Stimulated activated CD8-positive, alpha-beta memory T cell treated with anti-CD3 and anti-CD28 coated beads, Interleukin-4, amount 100 ng/mL, for 48 hours (primary cell): ENCODE measurements around the gene LTA4H.
"Not testable (repeated sequence)": the region's sequence is repeated elsewhere in the genome, so short reads cannot be mapped to it uniquely, and the experiment has no call there.

Experiments
- DNase-seq: peaks from one replicate; pipeline ENCODE4 v3.0.0-alpha.2; 2020

Gene LTA4H

DNA sequence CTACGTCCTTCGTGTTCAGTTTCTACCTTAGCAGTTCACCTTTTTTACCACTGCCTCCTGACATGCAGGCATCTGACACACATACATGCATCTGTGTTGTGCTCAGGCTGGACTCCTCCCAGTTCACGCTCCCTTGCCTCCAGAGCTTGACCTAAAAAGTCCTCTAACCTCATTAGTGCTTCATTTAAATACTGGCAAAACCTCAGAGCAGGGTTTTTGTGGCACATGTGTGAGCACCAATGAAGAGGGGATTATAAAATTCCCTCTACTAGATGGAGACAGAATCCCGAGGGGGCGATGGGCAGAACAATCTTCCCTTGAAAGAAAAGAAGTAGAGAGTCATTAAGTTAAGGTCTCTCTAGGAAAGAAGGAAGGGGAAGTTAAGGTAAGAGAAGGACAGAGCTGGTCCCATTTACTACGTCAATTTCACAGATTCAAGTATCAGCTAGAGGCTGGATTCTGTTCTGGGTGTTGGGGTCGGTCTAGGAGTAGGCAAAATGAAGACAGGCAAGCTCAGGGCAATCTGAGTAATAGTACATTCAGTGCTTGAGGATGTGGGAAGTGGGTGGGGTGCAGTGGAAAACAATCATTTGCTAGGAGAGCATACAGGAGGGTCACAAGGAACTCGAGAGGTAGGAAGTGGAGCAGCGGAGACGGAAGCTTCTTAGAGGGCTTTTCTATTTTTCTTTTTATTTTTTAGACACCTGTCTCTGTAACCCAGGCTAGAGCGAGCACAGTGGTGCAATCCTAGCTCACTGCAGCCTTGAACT, 46.7 kb downstream of the LTA4H start:
- DNase-seq: no peak

DNA sequence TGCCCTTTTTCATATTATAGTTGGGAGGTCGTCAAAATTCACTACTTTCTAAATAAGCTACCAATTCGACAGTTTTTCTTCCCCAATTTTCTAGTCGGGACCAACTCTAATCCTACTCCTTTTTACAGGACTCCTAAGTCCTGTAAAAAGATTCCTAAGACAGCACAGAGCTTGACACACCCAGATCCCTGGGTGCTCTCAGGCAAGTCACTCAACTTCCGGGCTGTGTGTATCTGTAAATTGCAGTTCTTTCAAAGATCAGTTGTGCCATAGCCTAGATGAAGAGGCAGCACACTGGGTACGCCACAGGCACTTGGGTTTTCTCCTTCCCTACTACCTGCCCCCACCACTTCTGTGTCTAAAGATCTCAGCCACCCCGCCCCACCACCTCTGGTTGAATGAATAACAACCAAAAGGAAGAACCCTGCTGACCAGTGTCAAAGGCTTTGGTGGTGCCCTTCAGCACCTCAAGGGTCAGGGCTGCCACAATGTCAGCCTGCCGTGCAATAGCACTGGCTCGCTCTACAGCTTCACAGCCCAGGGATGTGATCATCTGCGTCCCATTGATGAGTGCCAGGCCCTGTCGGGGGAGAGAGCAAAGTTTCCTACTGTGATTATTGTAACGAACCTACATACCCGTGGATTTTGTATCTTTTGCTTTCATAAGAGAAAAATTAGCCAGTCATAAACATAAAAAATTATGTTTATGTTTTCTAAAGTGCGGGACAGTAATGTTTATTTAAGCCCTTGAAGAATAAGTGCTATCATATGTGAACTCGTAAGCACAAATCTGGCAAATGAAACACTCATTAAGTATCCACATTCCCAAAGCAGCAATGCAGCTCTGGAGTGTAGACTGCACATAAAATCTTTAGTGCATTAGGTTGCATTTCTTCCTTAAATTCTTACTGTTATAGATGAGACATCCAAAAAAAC, 48.5 kb downstream of the LTA4H start:
- DNase-seq: no peak

DNA sequence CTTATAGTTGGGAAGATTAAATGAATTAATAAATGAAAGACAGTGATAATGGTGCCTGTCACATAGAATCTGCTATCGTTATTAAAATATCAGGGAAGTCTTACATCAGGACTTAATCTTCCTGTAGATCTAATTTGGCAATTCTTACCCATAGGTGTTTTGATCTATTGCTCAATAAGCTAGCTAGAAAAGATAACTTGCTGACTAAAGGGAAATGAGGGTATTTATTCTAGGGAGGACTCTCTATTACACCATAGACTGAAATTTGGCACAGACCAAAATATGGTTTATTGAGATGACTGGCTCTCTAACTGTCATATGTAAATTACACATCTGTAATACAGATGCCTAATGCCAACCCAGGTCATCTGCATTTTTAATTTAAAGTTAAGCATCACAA, 50.7 kb downstream of the LTA4H start:
- DNase-seq: no peak

DNA sequence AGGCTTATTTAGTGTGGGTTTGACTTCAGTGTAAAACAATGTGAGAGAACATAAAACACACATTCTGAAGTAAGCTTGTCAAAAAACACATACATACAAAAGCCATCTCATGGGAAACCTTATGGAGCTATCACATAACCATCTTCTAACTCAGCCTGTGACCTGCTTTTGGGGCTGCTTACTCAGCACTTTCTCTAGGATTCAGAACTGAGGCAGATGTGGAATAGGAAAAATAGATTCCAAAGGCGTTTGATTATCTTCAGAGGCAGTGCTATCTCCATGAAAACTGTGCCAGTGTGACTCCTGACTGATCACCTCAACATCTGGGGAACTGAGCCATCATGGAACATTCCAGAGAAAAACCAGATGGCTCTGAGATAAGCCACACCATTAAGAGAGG, 52.8 kb downstream of the LTA4H start:
- DNase-seq: no peak

DNA sequence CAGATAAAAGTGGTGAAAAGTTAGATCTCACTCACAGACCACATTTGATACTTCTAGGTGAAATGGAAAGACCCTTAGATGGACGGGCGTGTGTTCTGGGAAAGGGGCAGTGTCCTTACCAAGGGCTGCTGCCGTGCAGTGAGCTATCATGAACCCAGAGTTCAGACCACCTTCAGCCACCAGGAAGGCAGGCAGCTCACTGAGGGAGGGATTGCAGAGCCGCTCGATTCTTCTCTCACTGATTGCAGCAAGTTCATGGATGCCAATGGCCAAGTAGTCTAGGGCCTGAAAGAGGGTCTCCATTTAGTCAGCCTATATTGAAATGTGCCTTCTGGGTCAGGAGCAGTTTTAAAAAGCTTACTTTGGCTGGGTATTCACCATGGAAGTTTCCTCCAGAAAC, 55.0 kb downstream of the LTA4H start:
- DNase-seq: no peak

DNA sequence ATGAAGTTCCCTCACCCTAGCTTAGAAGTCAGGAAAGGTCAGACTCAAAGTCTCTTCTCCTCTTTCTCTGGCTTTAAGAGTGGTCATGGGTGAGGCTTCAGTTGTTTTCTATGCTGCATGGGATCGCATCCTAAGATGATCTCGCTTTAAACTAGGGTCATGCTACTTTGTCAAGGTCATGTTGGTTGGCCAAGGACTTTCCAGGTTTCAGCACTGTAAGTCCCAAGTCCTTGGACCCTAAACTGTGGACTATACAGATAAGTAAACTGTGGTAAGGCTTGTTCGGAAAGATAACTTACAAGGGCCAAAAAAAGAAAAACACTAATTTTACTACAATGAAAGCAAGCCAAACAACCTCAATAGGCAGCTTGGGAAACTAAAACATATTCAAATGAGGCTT, 56.6 kb downstream of the LTA4H start:
- no peak for DNase-seq

DNA sequence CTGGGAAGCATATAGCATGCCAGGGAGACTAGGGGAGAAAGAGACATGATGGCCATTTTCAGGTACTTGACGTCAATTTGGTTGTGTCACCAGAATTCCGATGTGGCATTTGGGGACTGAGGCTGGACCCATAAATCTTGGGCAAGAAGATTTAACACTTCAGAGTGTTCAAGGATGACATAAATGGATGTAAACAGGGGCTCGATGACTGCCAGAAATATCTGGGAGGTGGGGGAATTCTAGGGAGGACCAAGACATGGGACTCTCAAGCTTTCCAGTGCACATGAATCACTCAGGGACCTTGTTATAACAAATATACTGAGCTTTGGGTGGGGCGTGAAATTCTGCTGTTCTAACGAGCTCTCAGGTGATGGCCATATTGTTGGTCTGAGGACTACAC, 57.0 kb downstream of the LTA4H start:
- DNase-seq: no peak

DNA sequence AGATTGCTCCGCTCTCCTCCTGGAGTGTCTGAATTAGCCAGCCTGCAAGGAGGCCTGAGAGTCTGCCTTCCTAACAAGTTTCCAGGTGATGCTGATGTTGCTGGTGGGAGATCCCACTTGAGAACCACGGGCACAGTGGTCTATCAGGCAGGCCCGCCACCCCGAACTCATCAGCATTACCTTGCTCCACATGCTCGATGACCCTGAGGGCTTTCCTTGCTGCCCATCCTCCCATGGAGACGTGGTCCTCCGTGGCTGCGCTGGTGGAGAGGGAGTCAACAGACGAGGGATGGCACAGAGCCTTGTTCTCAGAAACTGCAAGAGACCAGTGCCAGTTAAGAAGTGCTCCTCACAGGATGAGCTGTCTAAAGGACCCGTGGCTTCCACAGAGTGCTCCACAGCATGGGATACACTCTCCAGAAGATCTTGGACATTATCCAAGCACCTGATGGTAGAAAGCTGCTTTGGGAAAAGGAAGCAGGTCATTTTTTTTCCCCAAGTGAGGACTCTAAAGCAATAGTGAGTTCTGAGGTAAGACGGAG, 57.6 kb downstream of the LTA4H start:
- DNase-seq: no peak

DNA sequence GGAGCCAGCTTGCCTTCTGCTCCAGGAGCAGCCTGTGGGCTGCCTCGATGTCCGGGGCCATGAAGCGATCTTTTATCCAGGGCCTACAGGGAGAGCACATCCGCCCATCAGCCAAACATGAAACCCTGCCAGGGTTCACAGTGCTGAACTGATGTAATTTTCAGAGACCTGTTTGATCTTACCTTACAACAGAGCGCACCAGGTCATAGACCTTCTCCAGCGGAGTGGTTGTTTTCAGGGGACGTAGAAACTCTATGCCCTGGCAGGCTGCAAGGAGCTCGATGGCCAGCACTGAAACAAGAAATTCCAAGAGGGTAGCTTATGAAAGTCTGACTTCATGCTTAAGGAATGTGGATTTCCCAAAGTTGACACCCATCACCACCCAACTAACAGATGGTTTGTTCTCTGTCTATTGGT, 59.0 kb downstream of the LTA4H start:
- no peak for DNase-seq

DNA sequence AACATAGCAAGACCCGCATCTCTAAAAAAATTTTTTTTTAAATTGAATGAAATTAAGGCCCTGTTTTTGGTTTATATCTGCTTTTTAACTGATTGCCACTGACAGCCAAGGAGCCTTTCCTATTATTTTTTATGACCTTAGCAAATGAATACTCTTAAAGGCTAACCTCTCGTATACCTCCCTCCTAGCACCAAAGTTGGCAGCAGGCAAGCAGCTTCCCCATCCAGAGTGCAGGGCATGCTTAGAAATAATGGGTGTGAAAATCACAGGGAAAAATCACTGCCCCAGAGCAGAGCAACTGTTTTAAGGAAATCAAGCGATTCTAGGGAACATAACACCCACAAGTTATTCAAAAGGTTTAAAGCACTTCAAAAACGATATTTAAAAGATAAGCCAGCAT, 59.9 kb downstream of the LTA4H start:
- no peak for DNase-seq

DNA sequence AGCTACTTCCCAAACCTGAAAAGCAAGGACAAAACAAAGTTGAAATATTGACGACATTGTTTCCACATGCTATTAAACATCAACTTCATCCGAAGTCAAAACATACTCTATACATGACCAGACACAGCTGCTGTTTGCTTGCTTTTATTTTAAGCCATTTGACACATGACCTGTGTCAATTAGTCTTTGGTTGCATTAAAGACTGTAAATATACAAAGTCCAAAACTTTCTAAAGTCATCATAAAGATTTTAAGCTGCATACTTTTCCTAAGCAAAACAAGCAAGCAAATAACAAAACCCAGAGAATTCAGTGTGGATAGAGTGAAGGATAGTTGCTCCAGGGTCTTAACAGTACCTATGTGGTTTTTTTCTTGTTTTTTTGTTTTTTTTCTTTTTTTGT, 61.0 kb downstream of the LTA4H start:
- DNase-seq: no peak

DNA sequence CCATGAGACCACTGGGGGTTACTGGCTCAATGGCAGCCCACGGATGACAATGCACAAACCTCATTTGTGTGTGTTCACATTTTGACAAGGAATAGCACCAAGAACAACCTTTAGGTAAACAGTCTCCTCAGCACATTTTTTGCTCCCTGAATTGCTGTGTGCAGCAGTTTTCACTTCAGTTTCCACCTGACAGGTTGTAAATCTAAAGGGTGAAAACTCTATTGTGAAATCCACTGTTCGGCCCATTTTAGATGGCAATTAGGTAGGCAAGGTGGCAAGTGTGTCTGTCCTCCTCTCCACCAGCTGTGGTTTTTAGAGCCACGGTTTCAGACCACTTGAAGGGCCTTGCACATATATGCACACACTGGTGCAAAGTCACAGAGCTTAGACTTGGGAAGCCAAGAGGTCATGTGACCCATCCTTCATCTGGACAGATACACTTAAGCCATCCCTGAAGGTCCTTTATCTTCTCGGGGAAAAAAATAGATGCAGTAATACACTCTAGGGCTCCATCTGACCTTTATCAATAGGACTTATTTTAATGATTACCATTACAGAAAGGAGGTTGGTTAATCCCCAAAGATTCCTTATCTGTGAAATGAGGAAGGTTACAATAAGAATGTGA, 62.4 kb downstream of the LTA4H start:
- no peak for DNase-seq

DNA sequence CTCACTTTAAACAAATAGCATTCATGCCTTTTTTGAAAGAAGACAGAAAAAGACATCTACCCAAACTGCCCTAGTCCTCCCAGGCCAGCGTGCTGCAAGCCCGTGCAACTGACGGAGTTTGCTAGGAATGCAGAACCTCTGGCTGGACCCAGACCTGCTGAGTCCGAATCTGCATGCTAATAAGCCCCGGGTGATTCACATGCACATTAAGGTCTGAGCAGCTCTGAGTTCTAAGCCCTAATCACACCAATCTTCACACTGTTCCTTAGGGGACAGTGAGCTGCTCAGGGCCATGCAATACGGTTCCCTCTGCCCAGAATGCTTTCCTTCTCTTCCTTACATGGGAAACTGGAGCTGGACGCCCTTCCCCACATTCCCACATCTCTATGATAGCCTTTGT, 64.5 kb downstream of the LTA4H start:
- no peak for DNase-seq

DNA sequence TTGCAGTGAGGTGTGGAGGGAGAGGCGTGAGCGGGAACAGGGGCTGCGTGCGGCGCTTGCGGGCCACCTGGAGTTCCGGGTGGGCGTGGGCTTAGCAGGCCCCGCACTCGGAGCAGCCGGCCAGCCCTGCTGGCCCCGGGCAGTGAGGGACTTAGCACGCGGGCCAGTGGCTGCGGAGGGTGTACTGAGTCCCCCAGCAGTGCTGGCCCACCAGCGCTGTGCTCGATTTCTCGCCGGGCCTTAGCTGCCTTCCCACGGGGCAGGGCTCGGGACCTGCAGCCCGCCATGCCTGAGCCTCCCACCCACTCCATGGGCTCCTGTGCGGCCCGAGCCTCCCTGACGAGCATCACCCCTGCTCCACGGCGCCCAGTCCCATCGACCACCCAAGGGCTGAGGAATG, 66.3 kb downstream of the LTA4H start:
- not testable (repeated sequence) for DNase-seq

DNA sequence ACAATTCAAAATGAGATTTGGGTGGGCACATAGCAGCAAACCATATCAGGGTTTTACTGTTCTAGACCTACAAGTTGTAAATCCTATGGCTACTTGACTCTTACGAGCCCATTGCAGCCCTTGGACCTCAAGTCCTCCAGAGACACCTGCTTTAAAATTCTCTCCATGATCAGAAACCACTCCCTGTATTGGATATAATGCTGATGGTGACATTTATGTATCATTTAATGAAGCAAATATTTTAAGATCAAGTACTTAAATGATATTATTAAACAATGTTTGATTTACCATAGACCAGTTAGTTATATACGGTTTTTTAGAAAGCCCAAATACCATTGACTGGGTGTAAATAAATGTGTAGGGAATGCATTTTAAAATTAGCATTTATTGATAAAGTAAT, 68.1 kb downstream of the LTA4H start:
- DNase-seq: no peak

DNA sequence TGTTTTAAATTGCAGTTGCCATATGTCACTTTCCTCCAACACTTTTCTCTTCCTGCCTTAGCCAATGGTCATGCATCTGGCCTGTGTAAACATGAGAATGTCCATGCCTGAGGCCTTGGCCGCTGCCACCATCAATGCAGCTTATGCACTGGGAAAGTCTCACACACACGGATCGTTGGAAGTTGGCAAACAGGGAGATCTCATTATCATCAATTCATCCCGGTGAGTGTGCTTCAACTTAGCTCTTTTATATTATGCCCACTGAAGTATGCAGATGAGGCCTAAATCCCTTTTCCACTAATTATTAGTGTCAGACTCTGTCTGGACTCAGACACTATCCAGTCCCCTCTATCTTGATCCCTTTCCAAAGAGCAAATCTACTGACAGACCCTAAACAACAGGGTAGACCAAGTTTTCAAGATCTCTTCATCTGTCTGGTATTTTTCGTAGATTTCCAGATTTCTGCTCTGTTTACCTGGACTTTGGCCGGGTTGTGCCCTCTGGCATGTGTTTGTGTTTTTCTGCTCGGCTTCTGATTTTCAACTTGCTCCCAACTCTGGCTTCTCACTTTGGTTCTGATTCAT, 69.0 kb downstream of the LTA4H start:
- no peak for DNase-seq

DNA sequence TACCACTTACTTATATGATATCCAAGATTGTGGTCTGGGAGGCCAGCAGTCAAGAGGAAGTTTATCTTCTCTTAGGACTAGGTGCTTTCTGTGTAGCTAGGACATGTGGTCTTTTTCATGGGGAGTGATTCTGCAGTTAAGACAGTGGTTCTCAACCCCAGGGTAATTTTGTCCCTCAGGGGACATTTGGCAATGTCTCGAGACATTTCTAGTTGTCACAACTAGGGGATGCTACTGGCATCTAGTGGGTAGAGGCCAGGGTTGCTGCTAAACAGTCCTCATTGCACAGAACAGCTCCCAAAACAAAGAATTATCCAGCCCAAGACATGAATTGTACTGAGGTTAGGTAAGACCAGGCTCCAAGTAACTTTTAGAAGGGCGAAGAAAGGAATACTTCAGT, 72.3 kb downstream of the LTA4H start:
- no peak for DNase-seq

DNA sequence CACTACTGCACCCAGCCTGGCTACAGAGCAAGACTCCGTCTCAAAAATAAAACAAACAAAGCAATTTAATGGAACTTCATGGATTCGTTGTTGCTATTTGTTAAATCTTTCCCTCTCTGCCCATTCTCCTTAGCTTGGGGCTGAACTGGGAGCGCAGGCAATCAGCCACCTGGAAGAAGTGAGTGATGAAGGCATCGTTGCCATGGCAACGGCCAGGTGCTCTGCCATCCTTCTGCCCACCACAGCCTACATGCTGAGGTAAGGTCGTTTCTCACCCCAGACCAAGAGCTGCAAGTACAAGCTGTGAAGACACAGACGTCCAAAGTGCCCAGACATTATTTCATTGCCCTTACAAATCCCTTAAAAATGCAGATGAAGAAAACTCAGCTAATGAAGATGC, 73.2 kb downstream of the LTA4H start:
- DNase-seq: no peak

DNA sequence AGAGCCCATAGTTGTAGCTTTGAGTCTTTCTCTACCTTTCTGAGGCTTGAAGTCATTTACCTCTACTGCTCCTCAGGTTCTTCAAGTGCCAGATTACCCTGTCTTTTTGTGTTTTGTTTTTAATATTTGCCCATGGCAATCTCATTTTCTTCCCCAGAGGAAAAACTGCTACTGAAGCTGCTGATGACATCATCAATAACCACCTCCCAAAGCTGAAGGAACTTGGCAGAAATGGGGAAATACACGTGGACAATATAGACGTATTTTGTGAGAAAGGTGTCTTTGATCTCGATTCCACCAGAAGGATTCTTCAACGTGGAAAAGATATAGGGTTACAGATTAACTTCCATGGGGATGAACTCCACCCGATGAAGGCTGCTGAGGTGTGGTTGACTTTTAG, 75.1 kb downstream of the LTA4H start:
- no peak for DNase-seq

DNA sequence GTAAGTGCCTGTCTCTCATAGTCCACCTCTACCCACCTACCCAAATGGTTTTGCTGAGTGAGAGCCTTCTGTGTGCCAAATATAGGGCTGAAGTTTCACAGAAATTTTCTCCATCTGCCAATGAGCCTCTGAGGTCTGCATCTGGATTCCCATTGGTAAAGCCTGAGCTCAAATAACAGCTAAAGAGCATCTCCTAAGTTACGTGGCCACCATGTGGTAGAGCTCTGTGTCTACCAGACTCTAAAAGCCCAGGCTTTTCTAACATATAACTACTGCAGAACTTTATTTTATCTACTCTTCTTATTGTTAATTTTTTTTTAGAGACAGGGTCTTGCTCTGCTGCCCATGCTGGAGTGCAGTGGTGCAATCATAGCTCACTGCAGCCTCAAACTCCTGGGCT, 76.3 kb downstream of the LTA4H start:
- no peak for DNase-seq

DNA sequence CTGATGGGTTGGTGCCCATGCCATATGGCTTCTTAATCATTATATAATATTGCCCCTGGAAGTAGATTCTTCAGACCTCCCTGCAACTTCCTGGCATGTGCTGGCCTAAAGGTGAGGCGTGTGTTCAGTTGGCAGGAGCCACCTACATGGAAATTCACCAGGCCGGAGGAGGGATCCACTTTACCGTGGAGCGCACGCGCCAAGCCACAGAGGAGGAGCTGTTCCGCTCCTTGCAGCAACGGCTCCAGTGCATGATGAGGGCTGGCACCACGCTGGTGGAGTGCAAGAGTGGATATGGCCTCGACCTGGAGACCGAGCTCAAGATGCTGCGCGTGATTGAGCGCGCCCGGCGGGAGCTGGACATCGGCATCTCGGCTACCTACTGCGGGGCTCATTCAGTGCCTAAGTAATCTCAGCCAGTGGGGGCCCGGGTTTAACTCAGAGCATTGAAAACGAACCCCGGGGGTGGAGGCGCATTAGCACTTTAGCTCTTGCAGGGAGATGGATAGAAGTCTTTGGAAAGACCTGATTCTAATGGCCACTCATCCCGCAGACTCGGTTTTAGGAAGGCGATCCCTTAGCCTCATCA, 78.7 kb downstream of the LTA4H start:
- no peak for DNase-seq

DNA sequence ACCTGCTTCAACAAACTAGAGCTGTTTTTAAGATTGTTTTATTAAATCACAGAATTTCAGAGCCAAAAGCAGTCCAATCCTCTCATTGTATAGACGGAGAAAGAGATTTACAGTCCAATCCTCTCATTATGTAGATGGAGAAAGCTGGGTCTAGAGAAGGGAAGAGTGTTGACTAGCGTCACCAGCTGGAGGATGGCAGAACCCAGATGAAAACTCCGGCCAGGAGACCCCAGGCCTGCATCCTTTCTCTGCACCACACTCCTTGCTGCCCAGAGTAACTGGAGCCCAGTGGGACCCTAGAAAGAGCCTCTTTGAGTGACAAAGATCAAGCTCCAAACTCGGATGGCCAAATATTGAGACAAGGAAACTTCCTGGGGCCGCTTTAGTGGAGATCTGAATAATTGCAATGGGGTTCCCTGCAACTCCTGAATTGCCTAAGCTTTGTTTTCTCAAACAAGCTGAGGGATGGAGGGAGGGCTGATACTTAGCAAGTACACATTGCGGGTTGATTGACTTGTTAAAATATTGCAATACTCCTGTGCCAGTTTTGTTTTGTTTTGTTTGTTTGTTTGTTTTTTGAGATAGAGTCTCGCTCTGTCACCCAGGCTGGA, 79.7 kb downstream of the LTA4H start:
- DNase-seq: no peak
